ENCODE results near the gene PAX5. TPM values are rescaled to one million over a fixed set of nuclear protein-coding genes. Genes with fewer than 3 reads are reported as not detected.

The PAX5 gene
- total RNA-seq, 3 donors from 2014 or later (not counting 1 experiment from before 2014, with no cell fraction given): 1.3 to 2.1 (median 2.0) TPM

GRCh38 chr9:37053684-37054362 is 19.8 kb upstream of the PAX5 start:
- Mint-ChIP-seq H3K27ac (no peak overlapping the region), H3K9me3 (no peaks in the 10 kb centered on the region), H3K4me3 (no peak overlapping the region), H3K36me3 (no peaks in the 10 kb centered on the region), H3K27me3 (ENCODE audit: low read depth in 2 of 2) (peaks cover 46 to 71% of the 10 kb centered on the region in 2 donors), H3K4me1 (no peaks in the 10 kb centered on the region)
- Histone ChIP-seq H3K9me3 (ENCODE audit: control insufficient read depth, insufficient read depth, low read length) (no peaks in the 10 kb centered on the region), H3K36me3 (ENCODE audit: control insufficient read depth, insufficient read depth, low read length) (no peaks in the 10 kb centered on the region), H3K4me1 (ENCODE audit: control insufficient read depth, insufficient read depth, low read length) (no peaks in the 10 kb centered on the region), H3K4me3 (ENCODE audit: low read length) (no peak overlapping the region), H3K27ac (ENCODE audit: low read length) (no peak overlapping the region), H3K27me3 (ENCODE audit: control insufficient read depth, insufficient read depth, low read length) (no peaks in the 10 kb centered on the region)
- DNase-seq (no peak), ATAC-seq (no peak)
- intact Hi-C loops (cut with micrococcal nuclease): no loop called here
- 75% methylated on average over 5 of the region's 5 CpGs for WGBS (ENCODE audit: insufficient coverage)
- no peak for TF ChIP-seq CTCF (IDR thresholded peaks at IDR 0.05)

GRCh38 chr9:37046683-37047082 is 12.6 kb upstream of the PAX5 start:
- no peak overlapping the region for H3K4me3 Mint-ChIP-seq
- 67% methylated on average over 7 of the region's 7 CpGs for WGBS (ENCODE audit: insufficient coverage)
- Histone ChIP-seq H3K36me3 (ENCODE audit: control insufficient read depth, insufficient read depth, low read length) (no peaks in the 10 kb centered on the region), H3K27ac (ENCODE audit: low read length) (no peak overlapping the region), H3K9me3 (ENCODE audit: control insufficient read depth, insufficient read depth, low read length) (no peaks in the 10 kb centered on the region), H3K4me1 (ENCODE audit: control insufficient read depth, insufficient read depth, low read length) (no peaks in the 10 kb centered on the region), H3K4me3 (ENCODE audit: low read length) (no peak overlapping the region), H3K27me3 (ENCODE audit: control insufficient read depth, insufficient read depth, low read length) (no peaks in the 10 kb centered on the region)
- no peaks in the 10 kb centered on the region for H3K4me1 Mint-ChIP-seq
- H3K36me3 Mint-ChIP-seq: no peaks in the 10 kb centered on the region
- ATAC-seq (no peak), DNase-seq (no peak)
- intact Hi-C loops (cut with micrococcal nuclease): no loop called here
- peaks cover 42 to 62% of the 10 kb centered on the region in 2 donors for H3K27me3 Mint-ChIP-seq (ENCODE audit: low read depth in 2 of 2)
- H3K9me3 Mint-ChIP-seq: no peaks in the 10 kb centered on the region
- H3K27ac Mint-ChIP-seq: no peak overlapping the region
- TF ChIP-seq CTCF (IDR thresholded peaks at IDR 0.05): no peak

- TF ChIP-seq CTCF (IDR thresholded peaks at IDR 0.05): no peak
- peaks cover under 1% of the 10 kb centered on the region for H3K36me3 Mint-ChIP-seq
- no peaks in the 10 kb centered on the region for H3K36me3 ChIP-seq (ENCODE audit: control insufficient read depth, insufficient read depth, low read length)
- no peak overlapping the region for H3K27ac Mint-ChIP-seq
- H3K4me3 Mint-ChIP-seq: no peak overlapping the region
- 79% methylated on average over 3 of the region's 3 CpGs for WGBS (ENCODE audit: insufficient coverage)
- H3K4me1 Mint-ChIP-seq: peaks cover 1 to 2% of the 10 kb centered on the region in 2 donors
- peaks cover 8% of the 10 kb centered on the region for H3K4me1 ChIP-seq (ENCODE audit: control insufficient read depth, insufficient read depth, low read length)
- ATAC-seq: no peak
- no peak overlapping the region for H3K27ac ChIP-seq (ENCODE audit: low read length)
- no peaks in the 10 kb centered on the region for H3K9me3 ChIP-seq (ENCODE audit: control insufficient read depth, insufficient read depth, low read length)
- H3K9me3 Mint-ChIP-seq: no peaks in the 10 kb centered on the region
- H3K4me3 ChIP-seq (ENCODE audit: low read length): no peak overlapping the region
- intact Hi-C loops (cut with micrococcal nuclease): no loop called here
- H3K27me3 Mint-ChIP-seq (ENCODE audit: low read depth in 2 of 2): peaks cover 50 to 72% of the 10 kb centered on the region in 2 donors
- no peak for DNase-seq
- peaks cover 12% of the 10 kb centered on the region for H3K27me3 ChIP-seq (ENCODE audit: control insufficient read depth, insufficient read depth, low read length)
These were observed 8.4 kb upstream of the PAX5 start for GRCh38 chr9:37042421-37042820.

Data from natural killer cell (primary cell).